ENCODE data around the gene CFAP77. TPM values are rescaled to one million over a fixed set of nuclear protein-coding genes. Genes with fewer than 3 reads are reported as not detected.

The CFAP77 gene
- polyA plus RNA-seq, 1 of the 3 experiments (the other 2 are of a cell fraction) = 1.1 TPM

- CTCF ChIA-PET = no interaction called here
- POLR2A ChIA-PET = no interaction called here
Observed at GRCh38 chr9:132369421-132369820, 40.6 kb upstream of the CFAP77 start.

More at GRCh38 chr9:132369421-132369820, 40.6 kb upstream of the CFAP77 start:
- H3K9me2 ChIP-seq = no peaks in the 10 kb centered on the region
- H3K4me2 ChIP-seq = no peak overlapping the region
- no peaks in the 10 kb centered on the region for H3K36me3 ChIP-seq (replicated peaks in 1 of 2; ENCODE audit: control insufficient read depth in 1 of 2, insufficient read depth in 2 of 2, low read length in 1 of 2)
- H3K9me3 ChIP-seq = no peaks in the 10 kb centered on the region
- no peak overlapping the region for H2AFZ ChIP-seq (ENCODE audit: low read depth)
- H3K27ac ChIP-seq (ENCODE audit: low read depth in 2 of 2, low read length in 1 of 2) = no peak overlapping the region
- 92% methylated on average over 4 of the region's 4 CpGs for WGBS (ENCODE audit: low lambda C conversion rate)
- H3K9ac ChIP-seq = no peak overlapping the region
- TF ChIP-seq GATA2 (CRISPR knock-in tag; IDR thresholded peaks at IDR 0.05) (no peak), RFX5 (IDR thresholded peaks at IDR 0.05; ENCODE audit: low read length) (no peak), YY1 (IDR thresholded peaks at IDR 0.05; ENCODE audit: low read depth) (no peak), IRF3 (IDR thresholded peaks at IDR 0.05; ENCODE audit: low read depth, low read length) (no peak), MEF2A (IDR thresholded peaks at IDR 0.05; ENCODE audit: borderline replicate concordance, low read depth) (no peak), RAD21 (IDR thresholded peaks at IDR 0.05; ENCODE audit: low read length) (no peak), ELF1 (IDR thresholded peaks at IDR 0.05) (no peak), RCOR1 (IDR thresholded peaks at IDR 0.05; ENCODE audit: low read length) (no peak), SMC3 (IDR thresholded peaks at IDR 0.05; ENCODE audit: low read depth, low read length) (no peak), JUND (IDR thresholded peaks at IDR 0.05) (no peak), USF1 (IDR thresholded peaks at IDR 0.05; ENCODE audit: borderline replicate concordance, low read depth) (no peak), ZBTB33 (IDR thresholded peaks at IDR 0.05; ENCODE audit: borderline replicate concordance, low read depth) (no peak), CHD2 (IDR thresholded peaks at IDR 0.05; ENCODE audit: low read length, partially characterized antibody) (no peak), RXRA (IDR thresholded peaks at IDR 0.05; ENCODE audit: borderline replicate concordance, low read depth) (no peak), MXI1 (IDR thresholded peaks at IDR 0.05; ENCODE audit: low read depth, low read length) (no peak), USF2 (IDR thresholded peaks at IDR 0.05; ENCODE audit: borderline replicate concordance, low read depth, low read length) (no peak), FOSL2 (IDR thresholded peaks at IDR 0.05; ENCODE audit: borderline replicate concordance, low read depth) (no peak), GABPA (IDR thresholded peaks at IDR 0.05; ENCODE audit: low read depth) (no peak), REST (IDR thresholded peaks at IDR 0.05; ENCODE audit: low read depth, low read length) (no peak), CTCF (IDR thresholded peaks at IDR 0.05) (no peak)
- no peaks in the 10 kb centered on the region for H3K27me3 ChIP-seq (ENCODE audit: insufficient read depth)
- DNase-seq = no peak
- no peak overlapping the region for H3K4me3 ChIP-seq (ENCODE audit: low read depth in 2 of 2, low read length in 1 of 2)
- peaks cover 8% of the 10 kb centered on the region for H3F3A ChIP-seq (replicated peaks; ENCODE audit: insufficient read depth)
- H4K20me1 ChIP-seq (ENCODE audit: insufficient read depth) = no peaks in the 10 kb centered on the region
- peaks cover 0 to 5% of the 10 kb centered on the region in 2 experiments; a peak in 1 of 4 replicates for H3K4me1 ChIP-seq (ENCODE audit: control insufficient read depth in 1 of 2, insufficient read depth in 2 of 2, low read depth in 1 of 2, low read length in 1 of 2)
- no peaks in the 10 kb centered on the region for H3K79me2 ChIP-seq (ENCODE audit: insufficient read depth)
